ENCODE measurements around the gene CD40. TPM values are rescaled to one million over a fixed set of nuclear protein-coding genes. Genes with fewer than 3 reads are reported as not detected.
A peak's percentile ranks its signal among the peaks of the same experiment; 100 is the strongest.

The CD40 gene
- total RNA-seq, 1 donor from 2014 or later, result 0.62 TPM

- no peak for DNase-seq
Observed at GRCh38 chr20:46123482-46124245, 5.5 kb downstream of the CD40 start.

GRCh38 chr20:46126440-46127056 lies 8.4 kb downstream of the CD40 start:
- DNase-seq, result no peak

GRCh38 chr20:46127396-46128010 lies 9.4 kb downstream of the CD40 start:
- DNase-seq, result no peak

DNA sequence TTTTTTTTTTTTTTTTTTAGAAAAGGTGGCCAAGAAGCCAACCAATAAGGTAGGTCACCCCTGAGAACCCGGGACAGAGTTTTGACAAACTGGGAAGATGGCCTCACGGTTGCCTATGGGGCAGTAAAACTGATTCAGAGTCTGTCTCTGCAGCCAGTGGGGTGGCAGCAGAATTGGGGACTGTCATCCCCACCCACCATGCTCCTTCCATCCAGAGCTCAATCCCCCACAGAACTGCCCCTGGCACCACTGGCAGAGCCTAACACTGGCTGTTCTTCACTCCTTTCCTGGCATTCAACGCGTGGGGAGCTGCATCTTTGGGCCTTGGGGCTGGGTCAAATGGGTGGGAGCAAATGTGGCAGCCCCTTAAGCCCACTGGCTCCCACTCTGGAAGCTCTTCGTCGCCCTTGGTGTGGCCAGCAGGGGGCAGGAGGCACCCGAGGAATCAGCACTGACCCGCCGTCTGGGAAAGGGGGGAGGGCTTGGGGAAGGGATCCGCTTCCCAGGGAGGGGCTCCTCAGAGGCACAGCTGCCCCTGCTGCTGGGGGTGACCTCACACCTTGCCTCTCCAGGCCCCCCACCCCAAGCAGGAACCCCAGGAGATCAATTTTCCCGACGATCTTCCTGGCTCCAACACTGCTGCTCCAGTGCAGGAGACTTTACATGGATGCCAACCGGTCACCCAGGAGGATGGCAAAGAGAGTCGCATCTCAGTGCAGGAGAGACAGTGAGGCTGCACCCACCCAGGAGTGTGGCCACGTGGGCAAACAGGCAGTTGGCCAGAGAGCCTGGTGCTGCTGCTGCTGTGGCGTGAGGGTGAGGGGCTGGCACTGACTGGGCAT lies 10.4 kb downstream of the CD40 start:
- peak; percentile 12 for DNase-seq

DNA sequence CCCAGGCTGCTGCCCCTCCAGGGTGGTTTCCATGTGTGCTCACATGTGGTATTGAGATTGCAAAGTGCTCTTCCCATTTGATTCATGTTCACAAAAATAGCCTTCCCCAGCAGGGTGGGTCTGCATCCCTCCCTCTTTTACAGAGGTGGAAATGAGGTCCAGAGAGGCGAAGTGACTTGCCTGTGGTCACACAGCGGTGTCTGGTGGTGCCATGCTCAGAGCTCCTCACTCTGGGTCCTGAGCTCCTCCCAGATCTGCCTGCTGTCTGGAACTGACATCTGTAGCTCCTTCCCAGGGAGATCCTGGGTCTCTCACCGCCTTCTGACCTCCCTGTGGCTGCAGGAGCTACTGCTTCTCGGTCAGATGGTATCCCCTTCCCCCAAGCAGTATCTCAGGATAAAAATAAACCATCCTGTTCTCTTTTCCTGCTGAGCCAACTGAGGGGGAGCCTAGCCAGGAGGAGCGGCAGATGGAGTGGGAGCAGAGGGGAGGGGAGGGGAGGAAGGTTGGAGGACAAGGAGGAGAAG lies 11.9 kb downstream of the CD40 start:
- peak; percentile 28 for DNase-seq

- DNase-seq, result no peak
Observed at GRCh38 chr20:46130534-46130933, 12.4 kb downstream of the CD40 start.

DNA sequence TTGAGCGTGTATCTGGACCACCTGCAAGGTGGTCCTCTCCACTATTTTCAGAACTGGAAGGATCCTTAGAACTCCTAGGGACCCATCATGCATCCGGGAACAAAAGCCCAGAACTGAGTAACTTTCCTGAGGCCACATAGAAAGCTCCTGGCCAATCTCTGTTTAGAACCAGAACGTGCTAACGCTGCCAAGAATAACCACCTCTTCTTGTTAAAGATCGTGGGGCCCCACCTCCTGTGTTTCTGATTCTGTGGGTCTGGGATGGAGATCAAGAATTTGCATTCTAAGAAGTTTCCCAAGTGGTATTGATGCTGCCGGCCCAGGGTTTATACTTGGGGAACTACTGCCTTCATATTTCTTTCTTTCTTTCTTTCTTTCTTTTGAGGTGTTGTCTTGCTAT lies 13.3 kb downstream of the CD40 start:
- DNase-seq, result no peak

DNA sequence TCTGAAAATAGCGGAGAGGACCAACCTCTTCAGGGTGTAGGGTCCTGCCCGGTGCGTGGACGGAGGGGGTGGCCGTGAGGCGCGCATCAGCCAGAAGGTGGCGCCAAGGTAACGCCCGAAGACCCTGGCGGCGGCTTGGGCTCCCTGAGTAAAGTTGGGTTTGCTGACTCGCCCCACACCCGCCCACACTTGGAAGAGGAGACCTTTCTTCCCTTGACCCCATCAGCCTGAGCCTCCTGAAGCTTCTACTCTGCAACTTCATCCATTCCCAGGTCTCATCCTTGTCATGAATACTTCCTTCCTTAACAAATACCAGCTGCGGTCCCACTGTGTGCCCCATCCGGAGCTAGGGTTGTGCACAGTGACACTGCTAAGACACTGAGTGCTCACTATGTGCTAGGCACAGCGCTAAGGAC lies 14.6 kb downstream of the CD40 start:
- DNase-seq, result peak; percentile 30

GRCh38 chr20:46133886-46134654 lies 16.0 kb downstream of the CD40 start:
- DNase-seq, result no peak

GRCh38 chr20:46134716-46135115 lies 16.6 kb downstream of the CD40 start:
- no peak for DNase-seq

- DNase-seq, result no peak
Observed at GRCh38 chr20:46135856-46136633, 17.9 kb downstream of the CD40 start.

- DNase-seq, result no peak
Observed at GRCh38 chr20:46137816-46138215, 19.7 kb downstream of the CD40 start.

DNA sequence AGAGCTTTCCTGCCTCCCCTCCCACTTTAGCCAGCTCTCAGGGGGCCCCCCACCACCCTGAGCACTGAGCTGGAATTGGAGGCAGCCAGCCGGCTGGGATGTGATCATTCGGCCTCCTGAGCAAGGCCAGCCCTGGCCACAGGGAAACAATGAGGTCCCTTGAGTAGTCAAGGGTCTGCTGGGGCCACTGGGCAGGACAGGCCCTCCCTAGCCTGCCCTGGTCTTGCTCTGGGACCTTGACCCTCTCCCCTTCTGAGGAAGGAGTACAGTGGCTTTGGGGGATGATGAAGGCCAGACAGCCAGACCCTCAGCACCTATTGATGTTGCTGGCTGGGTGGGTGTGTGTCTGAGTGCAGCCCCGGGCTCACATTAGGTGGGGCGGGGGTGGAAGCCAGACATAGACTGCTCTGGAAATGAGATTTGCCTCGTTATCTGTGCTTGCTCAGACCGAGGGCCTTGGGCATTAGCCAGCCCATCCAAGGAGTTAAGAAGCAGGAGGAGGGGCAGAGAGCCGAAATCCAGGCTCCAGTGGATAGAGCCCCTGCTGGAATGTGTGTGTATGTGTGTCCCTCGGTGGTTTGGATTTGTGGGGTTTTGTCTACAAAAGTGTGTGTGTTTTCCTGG lies 21.3 kb downstream of the CD40 start:
- DNase-seq, result no peak

GRCh38 chr20:46139908-46140482 lies 21.9 kb downstream of the CD40 start:
- DNase-seq, result no peak

DNA sequence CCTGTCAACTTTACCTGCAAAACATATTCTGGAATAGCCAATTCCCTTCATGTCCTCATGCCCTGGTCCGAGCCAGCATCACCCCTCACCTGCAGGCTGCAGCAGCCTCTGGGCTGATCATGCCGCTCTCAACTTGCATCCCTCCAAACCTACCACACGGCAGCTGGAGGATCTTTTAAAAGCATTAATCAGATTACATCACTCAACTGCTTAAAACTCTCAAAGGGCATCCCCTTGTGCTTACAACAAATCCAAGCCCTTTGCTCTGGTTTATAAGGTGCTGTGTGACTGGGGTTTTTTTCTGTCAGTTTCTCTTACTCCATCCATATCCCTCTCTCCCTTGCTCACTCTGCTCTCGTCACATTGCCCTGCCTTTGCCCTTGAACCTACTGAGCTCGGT lies 24.0 kb downstream of the CD40 start:
- DNase-seq, result no peak

DNA sequence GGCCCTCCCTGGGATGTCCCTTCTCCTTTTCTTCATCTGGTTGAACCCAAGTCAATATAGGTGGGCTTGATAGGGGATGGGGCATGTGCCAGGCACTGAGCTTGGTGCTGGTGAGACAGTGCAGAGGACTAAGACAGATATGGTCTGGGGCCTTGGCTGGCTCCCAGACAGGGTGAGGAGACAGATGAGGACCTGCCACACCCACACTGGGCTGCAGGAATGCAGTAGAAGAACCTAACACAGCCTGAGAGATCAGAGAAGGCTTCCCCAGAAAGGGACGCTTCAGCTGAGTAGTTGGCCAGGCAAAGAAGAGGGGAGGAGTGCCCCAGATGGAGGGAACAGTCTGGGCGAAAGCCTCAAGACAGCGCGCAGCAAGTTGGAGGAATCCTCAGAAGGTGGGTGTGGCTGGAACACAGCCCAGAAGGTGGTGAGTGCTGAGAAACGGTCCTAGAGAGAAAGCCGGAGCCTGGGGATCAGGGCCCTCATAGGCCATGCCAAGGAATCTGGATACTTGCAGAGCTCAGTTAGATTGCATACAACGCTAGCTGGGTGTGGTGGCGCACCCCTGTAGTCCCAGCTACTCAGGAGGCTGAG lies 26.4 kb downstream of the CD40 start:
- DNase-seq, result no peak

- DNase-seq, result no peak
Observed at GRCh38 chr20:46145713-46146112, 27.6 kb downstream of the CD40 start.

DNA sequence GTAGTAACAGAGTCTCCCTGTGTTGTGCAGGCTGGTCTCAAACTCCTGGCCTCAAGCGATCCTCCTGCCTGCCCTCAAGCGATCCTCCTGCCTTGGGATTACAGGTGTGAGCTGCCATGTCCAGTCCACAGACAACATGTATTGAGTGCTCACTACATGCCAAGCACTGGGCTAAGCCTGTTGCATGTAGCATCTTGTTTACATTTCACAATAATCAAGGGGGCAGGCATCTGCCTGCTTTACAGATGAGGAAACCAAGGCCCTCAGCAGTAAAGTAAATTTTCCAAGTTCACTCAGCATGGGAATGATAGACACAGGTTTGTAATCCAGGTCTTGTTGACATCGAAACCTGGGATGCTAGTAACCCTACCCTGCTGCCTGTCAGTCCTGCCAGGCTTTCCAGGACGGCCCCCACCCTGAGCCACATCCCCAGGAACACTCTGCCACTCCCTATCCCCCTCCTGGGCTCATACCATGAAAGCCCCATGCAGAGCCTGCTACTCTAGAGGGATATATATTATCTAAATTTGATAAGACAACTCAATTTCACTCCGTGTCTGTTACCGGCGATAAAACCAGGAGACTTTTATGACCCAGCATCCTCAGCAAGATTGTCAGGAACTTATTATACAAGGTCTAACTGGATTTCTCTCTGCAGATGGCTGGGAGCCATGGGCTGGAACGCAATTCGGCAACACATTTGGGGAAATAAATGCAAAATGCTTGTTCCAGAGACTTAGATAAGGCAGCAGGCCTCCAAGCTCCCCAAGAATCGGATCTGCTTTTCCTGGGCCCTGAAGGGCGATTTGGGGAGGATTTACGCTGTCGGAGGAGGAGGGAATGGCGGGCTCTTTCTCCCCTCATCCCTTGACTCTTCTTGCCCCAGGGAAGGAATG lies 30.4 kb downstream of the CD40 start:
- no peak for DNase-seq

GRCh38 chr20:46150943-46151342 lies 32.8 kb downstream of the CD40 start:
- DNase-seq, result no peak

Measured in occipital lobe (tissue), 2 donors.